Hair follicular keratinocyte (primary cell): ENCODE data around the gene F2. TPM values are rescaled to one million over a fixed set of nuclear protein-coding genes. Genes with fewer than 3 reads are reported as not detected.

Experiments
- total RNA-seq: library from RNA; depleted of rRNA; stranded (reverse); fragments of >200 nt; gene quantifications from 2 replicates; pipeline ENCODE4 v1.2.3, GENCODE V29; 2015

Gene F2
- total RNA-seq = 0.11 TPM in 1 of 2 replicates, not detected in the other

GRCh38 chr11:46719048-46719542 lies at the start of gene F2:
TSS of gene F2 (plus strand) at chr11:46719213. CDS start at chr11:46719236, 23 bp downstream.

GRCh38 chr11:46700241-46701077 lies 18.6 kb upstream of the F2 start, which contains the start of the genes ARHGAP1 and ZNF408:
TSS of gene ARHGAP1 (minus strand) at chr11:46700619. CDS start at chr11:46696107, 4,512 bp downstream.
TSS of gene ZNF408 (plus strand) at chr11:46701031. CDS start at chr11:46701048, 17 bp downstream.

Other genes with a start within 250 kb of the F2 start
- gene AMBRA1, start 125.2 kb upstream of the F2 start, total RNA-seq = 13.8 and 21.7 TPM in 2 replicates
- 2.4 and 3.3 TPM in 2 replicates for gene HARBI1, start 102.0 kb upstream of the F2 start, total RNA-seq
- 46.2 and 49.4 TPM in 2 replicates for gene ATG13, start 101.7 kb upstream of the F2 start, total RNA-seq
- 35.5 and 46.1 TPM in 2 replicates for gene ARHGAP1, start 18.6 kb upstream of the F2 start, total RNA-seq
- 9.6 and 13.3 TPM in 2 replicates for gene ZNF408, start 18.2 kb upstream of the F2 start, total RNA-seq
- 52.4 and 66.6 TPM in 2 replicates for gene CKAP5, start 127.1 kb downstream of the F2 start, total RNA-seq
- gene LRP4, start 199.3 kb downstream of the F2 start, total RNA-seq = 2.0 and 9.6 TPM in 2 replicates
- gene CSTPP1, start 217.5 kb downstream of the F2 start, total RNA-seq = 18.9 and 25.9 TPM in 2 replicates